ENCODE data around the gene CER1.

The CER1 gene, protein sequence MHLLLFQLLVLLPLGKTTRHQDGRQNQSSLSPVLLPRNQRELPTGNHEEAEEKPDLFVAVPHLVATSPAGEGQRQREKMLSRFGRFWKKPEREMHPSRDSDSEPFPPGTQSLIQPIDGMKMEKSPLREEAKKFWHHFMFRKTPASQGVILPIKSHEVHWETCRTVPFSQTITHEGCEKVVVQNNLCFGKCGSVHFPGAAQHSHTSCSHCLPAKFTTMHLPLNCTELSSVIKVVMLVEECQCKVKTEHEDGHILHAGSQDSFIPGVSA

DNA sequence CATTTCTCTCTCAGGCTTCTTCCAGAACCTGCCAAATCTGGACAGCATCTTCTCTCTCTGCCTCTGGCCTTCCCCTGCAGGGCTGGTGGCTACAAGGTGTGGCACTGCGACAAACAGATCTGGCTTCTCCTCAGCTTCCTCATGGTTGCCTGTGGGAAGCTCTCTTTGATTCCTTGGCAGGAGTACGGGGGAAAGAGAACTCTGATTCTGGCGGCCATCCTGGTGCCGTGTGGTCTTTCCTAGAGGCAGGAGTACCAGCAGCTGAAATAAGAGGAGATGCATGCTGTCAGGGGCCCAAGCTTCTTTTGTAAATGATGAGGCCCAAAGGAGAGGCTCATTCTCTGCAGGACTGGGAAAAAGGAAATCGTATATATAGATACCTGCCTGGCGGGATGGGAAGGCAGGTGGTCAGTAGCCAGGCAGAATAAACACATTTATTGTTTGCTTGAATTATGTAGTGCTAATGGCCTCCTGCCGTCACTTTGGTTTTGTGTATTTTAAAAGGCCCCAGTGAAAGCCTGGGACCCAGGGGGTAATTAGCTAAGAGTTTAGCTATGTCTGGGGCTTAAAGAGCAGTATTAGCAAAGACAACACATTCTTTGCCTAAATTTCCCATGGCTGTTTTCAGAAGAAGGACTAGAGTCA, at the start of gene CER1:
Gene CER1 (minus strand): TSS at position 343 of the 645 bp plus-strand sequence. CDS start 61 bp downstream, at position 282.
- no peak for DNase-seq (ENCODE audit: low read depth)

DNA sequence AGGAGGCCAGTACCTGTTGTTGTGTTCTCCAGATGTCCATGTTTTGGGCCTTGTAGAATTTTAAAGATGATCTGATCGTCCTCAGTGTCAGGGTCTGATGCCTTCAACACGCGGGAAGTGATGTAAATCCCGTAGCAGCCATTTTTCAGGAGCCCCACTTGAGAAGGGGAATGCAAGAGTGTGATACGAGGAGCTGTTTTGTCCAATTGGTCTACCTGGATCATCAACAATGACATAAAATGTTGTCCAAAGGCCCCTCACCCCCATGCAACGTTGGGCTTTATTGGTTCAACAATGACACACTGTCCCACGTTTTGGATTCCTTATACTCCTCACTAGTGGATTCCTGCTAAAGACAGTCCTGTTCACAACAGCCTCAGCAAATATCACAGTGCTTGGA, 48.1 kb upstream of the CER1 start:
- no peak for DNase-seq (ENCODE audit: low read depth)

GRCh38 chr9:14769230-14769571, 46.7 kb upstream of the CER1 start:
- DNase-seq (ENCODE audit: low read depth), result no peak

DNA sequence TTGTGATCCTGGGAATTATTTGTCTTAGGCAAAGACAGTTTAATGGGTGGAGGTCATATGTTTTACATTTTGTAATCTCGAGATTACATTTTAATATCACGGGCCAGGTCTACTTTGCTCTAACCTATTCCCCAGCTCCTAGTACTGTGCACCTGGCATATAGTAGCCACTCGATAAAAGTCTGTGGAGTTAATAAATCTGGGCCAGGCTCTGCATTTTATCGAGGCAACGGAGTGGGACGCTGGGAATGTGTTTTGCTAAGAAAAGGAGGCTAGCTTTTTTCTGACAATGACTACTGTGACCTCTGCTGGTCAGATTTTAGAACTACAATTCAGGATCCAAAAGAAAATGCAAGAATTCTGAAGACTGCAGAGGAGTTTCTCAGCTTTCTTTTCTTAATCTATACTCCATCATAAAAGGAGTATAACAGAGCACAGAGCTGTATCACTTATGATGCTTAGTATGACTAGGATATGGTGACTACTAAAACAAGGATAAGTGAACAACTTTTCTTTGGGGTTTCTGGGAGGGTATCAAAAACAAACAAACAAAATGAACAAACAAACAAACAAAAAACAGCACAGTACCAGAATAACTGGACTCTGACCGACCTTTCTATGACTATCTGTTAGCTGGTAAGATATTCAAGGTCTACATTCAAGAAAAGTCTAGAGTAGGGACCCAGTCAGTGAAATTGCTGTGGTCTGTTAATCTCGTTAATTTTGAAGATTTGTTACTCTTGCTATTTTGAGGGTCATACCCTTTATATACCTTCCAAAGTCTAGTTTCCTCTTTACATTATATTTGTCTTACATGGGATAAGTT, 46.1 kb upstream of the CER1 start:
- DNase-seq (ENCODE audit: low read depth), result no peak

- DNase-seq (ENCODE audit: low read depth), result no peak
These were observed 43.8 kb upstream of the CER1 start for GRCh38 chr9:14766299-14766698.

- DNase-seq (ENCODE audit: low read depth), result no peak
These were observed 39.1 kb upstream of the CER1 start for GRCh38 chr9:14761584-14761983.

- no peak for DNase-seq (ENCODE audit: low read depth)
These were observed 37.5 kb upstream of the CER1 start for GRCh38 chr9:14760060-14760459.

GRCh38 chr9:14756291-14756690, 33.8 kb upstream of the CER1 start:
- DNase-seq (ENCODE audit: low read depth), result no peak

DNA sequence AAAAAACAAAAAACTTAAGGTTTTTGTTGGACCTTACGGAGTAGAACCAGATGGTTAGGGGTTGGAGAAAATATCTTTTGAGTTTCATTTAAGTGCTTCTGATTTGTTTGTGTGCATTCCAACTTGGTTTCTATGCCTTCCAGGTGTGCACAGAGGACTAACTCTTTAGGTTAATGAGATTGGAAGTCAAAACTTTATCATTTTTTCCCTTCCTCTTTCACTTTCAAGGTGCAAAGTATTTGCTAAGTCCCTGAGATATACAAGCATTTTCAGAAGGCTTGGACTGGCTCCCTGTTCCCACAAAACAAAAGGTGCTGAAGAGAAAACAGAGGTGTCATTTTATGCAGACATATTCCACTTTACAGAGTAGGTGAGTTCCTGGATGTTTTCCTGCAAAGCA, 30.3 kb upstream of the CER1 start:
- no peak for DNase-seq (ENCODE audit: low read depth)

DNA sequence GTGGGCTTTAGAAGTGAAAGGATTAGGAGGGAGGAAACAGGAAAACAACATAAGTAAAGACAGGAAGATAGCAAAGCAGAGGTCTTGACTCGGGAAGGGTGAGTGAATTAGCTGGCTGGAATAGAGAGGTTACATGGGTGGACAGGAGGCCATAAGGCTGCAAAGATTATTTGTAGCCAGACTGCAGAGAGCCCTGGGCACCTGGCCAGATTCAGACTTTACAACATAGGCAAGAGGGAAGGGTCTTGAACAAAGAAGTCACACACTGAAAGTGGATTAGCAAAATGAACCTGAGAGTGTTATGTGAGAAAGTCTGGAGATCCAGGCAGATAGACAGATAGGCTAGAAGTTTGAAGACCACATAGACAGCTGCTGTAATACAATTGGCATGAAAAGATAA, 29.7 kb upstream of the CER1 start:
- no peak for DNase-seq (ENCODE audit: low read depth)

DNA sequence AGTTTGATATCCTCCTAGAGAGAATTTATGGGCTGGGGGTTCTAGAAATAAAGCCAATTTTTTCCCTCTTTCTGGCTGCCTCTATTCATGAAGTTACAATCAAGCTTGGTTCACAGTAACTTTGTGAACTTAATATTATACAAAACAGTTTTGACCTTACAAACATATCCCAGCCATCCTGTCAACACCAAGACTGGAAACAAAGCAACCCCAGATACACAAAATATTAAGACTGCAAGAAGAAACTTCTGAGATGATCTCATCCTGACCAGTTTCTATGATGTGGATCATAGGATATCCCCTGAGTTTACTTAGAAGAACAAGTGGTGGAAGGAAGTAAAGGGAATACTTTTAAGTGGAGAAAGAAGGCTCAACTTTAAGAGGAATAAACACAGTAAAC, 28.3 kb upstream of the CER1 start:
- DNase-seq (ENCODE audit: low read depth), result no peak

DNA sequence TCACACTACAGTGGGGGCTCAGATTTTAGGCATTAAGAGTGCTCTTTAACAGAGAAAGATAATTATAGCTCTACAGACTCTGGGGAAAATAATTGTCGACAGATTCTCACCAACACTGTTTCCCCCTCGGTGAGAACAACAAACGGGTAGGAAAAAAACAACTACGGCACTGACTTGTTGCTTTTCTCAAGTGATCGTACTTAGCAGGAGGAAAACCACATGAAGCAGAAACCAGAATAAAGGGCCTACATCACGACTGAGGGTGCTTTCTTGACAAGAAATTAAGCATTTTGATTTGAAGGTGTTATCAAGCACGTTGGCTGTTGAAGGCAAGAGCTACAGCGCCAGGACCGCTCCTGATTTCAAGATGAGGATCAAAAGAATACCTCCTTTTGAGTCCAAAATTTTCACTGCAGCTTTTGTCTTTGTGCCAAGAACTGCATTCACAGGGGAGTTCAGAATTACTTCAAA, 27.2 kb upstream of the CER1 start:
- DNase-seq (ENCODE audit: low read depth), result no peak

- no peak for DNase-seq (ENCODE audit: low read depth)
These were observed 25.8 kb upstream of the CER1 start for GRCh38 chr9:14748373-14748772.

DNA sequence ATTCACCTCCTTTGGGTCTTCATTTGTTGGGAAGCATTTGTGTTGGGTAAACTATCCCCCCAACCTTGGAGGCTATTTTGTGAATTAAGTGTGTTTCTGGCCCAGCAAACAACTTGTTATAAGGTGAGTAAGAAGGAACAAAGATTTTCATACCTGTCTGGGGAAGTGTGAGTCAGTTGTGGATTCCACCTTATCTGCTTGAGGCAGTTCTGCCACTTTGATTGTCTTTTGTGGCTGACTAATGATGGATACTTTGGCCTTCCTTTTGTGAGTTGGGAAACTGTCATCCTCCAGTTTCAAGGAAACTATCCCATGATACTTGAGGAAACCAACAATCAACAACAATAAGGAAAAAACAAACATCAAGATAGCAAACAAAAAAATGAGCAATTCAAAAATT, 24.6 kb upstream of the CER1 start:
- no peak for DNase-seq (ENCODE audit: low read depth)

- no peak for DNase-seq (ENCODE audit: low read depth)
These were observed 24.1 kb upstream of the CER1 start for GRCh38 chr9:14746626-14747025.

GRCh38 chr9:14744768-14745167, 22.2 kb upstream of the CER1 start:
- DNase-seq (ENCODE audit: low read depth), result no peak

DNA sequence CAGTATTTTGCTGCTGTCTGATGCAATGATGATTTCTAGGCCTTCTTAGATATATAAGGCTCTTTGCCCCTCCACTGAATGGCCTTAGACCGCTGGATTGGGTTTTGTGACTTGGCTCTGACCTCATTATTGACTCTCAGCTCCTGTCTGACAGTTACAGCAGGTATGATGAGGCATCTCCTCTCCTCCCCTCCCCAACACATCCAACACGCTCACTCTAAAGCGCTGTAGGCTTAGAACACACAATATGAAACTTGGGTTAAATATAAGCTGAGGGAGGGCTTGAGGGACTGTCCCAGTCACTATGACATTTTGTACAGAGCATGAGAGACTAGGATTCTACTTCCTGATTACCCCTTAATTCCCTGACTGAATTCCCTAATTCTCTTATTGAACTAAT, 18.8 kb upstream of the CER1 start:
- DNase-seq (ENCODE audit: low read depth), result no peak

GRCh38 chr9:14733133-14733532, 10.6 kb upstream of the CER1 start:
- no peak for DNase-seq (ENCODE audit: low read depth)

DNA sequence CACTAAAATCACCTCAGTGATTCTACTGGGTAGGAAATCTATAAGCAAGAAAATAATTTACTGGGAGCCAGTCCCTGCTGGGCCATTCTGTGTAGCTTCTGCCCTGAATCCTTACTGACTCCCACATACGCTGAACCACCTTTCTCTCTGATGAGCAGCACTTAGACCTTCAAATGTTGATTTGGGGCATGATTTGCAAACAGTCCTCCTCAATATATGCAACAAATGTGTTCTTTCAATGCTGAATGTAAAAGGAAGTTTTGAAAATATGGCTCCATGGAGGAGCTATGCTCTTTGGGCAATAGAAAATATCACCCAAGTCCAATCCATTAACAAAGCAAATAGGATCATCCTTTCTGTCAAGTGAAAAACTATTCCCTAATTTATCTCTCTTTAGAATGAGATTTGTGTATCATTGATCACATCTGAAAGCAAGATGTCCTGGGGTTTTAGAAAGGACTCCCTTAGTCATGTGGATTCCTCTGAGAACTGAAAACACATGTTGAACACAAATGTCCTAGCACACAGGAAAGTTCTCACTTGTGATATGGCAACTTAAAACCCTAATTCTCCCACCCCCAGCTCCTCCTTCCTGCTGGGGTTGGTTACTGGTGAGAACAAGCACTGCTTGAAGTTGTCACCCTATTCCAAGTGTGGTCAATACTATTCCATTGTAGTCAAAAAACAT, 8.9 kb upstream of the CER1 start:
- no peak for DNase-seq (ENCODE audit: low read depth)

GRCh38 chr9:14730461-14730898, 7.9 kb upstream of the CER1 start:
- no peak for DNase-seq (ENCODE audit: low read depth)

GRCh38 chr9:14723301-14723700, 768 bp upstream of the CER1 start:
- DNase-seq (ENCODE audit: low read depth), result no peak

- no peak for DNase-seq (ENCODE audit: low read depth)
These were observed 3.2 kb downstream of the CER1 start for GRCh38 chr9:14719231-14719923.
